H1 (cell line): ENCODE measurements around the gene BNIP2. TPM values are rescaled to one million over a fixed set of nuclear protein-coding genes. Genes with fewer than 3 reads are reported as not detected.

Experiments
- SIRT6 ChIP-seq: IDR thresholded peaks from one replicate; pipeline ENCODE4 v1.7.1; 2012; ENCODE audit warnings: low read length, inconsistent platforms
- polyA plus RNA-seq, 7 experiments: library from polyadenylated mRNA; depleted of rRNA in 3 of 7; stranded (reverse) in 5 of 7; unstranded in 2 of 7; fragments of >200 nt in 5 of 7; fragments of 200-250 nt in 2 of 7; gene quantifications; 1 replicate in 5 of 7; 2 replicates in 1 of 7; 4 replicates in 1 of 7; pipeline versions ENCODE4 v1.2.1 to v1.2.3, GENCODE V29; 2011 to 2013; ENCODE audit warnings: missing spikeins in 2 of 7, mixed read lengths in 2 of 7
- total RNA-seq: library from RNA; stranded (reverse); fragmentation: NEBNext Ultra II Directional; extraction: Animal tissue kit (Norgen Biotek cat#: 25700); gene quantifications from 2 replicates; pipeline ENCODE4 v1.2.1, GENCODE V29; 2021
- TF ChIP-seq, protein P1 (sequence below): IDR thresholded peaks from 2 replicates; pipeline ENCODE4 v1.6.1; 2012; ENCODE audit warnings: inconsistent platforms

The BNIP2 gene
- total and polyA plus RNA-seq, 2 of the 8 experiments (the other 6 are each of a cell fraction or from before 2014, with no cell fraction given), result 11.8 to 40.6 TPM

DNA sequence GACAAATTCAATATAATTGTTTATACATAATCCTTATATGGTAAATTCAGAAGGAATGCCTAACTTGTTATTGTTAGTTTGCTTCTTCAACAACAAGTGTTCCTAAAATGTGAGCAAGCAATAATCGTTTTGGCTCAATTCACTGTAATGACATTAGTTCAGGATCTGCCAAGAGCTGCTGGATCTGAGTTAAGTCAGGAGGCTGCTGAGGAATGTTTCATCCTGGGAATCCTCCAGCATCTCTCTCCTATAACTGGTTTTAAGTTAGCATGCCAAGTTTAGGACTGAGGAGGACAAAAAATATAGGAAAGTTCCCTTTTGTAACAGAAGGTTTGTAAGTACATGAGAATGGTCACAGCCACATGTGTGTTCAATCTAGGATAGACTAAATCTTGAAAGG lies 26.9 kb downstream of the BNIP2 start (continued):
- TF ChIP-seq, protein P1, sequence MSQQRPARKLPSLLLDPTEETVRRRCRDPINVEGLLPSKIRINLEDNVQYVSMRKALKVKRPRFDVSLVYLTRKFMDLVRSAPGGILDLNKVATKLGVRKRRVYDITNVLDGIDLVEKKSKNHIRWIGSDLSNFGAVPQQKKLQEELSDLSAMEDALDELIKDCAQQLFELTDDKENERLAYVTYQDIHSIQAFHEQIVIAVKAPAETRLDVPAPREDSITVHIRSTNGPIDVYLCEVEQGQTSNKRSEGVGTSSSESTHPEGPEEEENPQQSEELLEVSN, result no peak
- TF ChIP-seq SIRT6, result no peak
- TF ChIP-seq, all 59 proteins: peak for 0
